Stimulated activated CD4-positive, alpha-beta T cell treated with anti-CD3 and anti-CD28 coated beads, TNF-alpha, amount 100 ng/mL, for 48 hours (primary cell): ENCODE data around the gene IFT43.

ENCODE experiments used
- DNase-seq, 3 donors: peaks; one replicate each; pipeline ENCODE4 v3.0.0-alpha.2; 2020; ENCODE audit warnings: low read depth in 3 of 3

IFT43 gene

GRCh38 chr14:76109087-76109880 is 123.7 kb downstream of the IFT43 start:
- DNase-seq = no peak

GRCh38 chr14:76112889-76113624 is 127.5 kb downstream of the IFT43 start:
- no peak for DNase-seq

- DNase-seq = no peak
Measured at GRCh38 chr14:76113691-76114090, 128.1 kb downstream of the IFT43 start.

GRCh38 chr14:76115010-76115422 is 129.5 kb downstream of the IFT43 start:
- DNase-seq = no peak

GRCh38 chr14:76117789-76118484 is 132.4 kb downstream of the IFT43 start:
- no peak for DNase-seq

- no peak for DNase-seq
Measured at GRCh38 chr14:76118594-76118993, 133.0 kb downstream of the IFT43 start.

- DNase-seq = no peak
Measured at GRCh38 chr14:76121089-76121748, 135.7 kb downstream of the IFT43 start.

GRCh38 chr14:76123426-76124225 is 138.1 kb downstream of the IFT43 start:
- DNase-seq = no peak

- DNase-seq = no peak
Measured at GRCh38 chr14:76125511-76125910, 139.9 kb downstream of the IFT43 start.

GRCh38 chr14:76126076-76126475 is 140.5 kb downstream of the IFT43 start:
- DNase-seq = no peak

- DNase-seq = no peak
Measured at GRCh38 chr14:76129851-76130576, 144.5 kb downstream of the IFT43 start.

- no peak for DNase-seq
Measured at GRCh38 chr14:76131071-76131965, 145.8 kb downstream of the IFT43 start.

GRCh38 chr14:76133103-76133502 is 147.5 kb downstream of the IFT43 start:
- DNase-seq = no peak
